A549 treated with CpdA at 1 μM for 4 hours (cell line): ENCODE results near the gene SMC5. TPM values are rescaled to one million over a fixed set of nuclear protein-coding genes. Genes with fewer than 3 reads are reported as not detected.

Experiments
- total RNA-seq: library from RNA; stranded (reverse); fragments of 200-300 nt; extraction: Qiagen RNA extraction; gene quantifications from 5 replicates; pipeline ENCODE4 v1.2.3, GENCODE V29; 2022; ENCODE audit warnings: low read depth

Gene SMC5
- total RNA-seq, result 12.2 to 22.4 TPM (median 14.4 TPM) in 5 replicates

DNA sequence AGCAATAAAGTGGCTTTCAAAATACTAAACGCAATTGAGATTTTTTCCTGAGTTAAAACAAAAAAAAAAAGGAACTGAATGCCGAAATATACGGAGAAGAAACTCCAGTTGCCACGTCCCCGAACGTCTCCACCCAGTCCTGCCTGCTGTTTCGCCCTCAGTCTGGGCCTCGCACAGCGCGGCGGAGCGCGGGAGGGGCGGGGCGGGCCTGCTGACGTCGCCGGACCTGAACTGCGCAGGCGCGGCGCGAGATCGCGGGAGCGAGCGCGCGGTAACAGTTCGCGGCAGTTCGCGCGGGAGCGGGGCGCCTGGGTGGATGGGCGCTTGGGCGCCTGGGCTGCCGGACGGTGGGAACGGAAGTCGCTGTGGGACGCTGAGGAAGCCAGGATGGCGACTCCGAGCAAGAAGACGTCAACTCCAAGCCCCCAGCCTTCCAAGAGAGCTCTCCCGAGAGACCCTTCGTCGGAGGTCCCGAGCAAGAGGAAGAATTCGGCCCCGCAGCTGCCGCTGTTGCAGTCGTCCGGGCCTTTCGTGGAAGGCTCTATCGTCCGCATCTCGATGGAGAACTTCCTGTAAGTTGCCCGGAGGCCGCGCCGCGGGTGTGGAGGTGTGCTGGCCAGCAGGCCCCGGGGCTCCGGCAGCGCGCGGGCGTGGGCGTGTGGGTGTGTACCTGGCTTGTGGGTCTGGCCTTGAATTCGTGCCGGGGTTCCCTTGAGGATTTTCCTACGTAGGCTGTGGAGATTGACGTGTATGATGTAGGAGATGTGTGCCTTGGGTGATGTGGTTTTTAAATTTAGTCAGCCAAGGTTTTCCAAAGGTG is at the start of gene SMC5:
Gene SMC5, plus strand, starts transcription at position 287 of the 820 bp plus-strand sequence. Its CDS starts 101 bp downstream, at position 388.

Other genes with a start within 250 kb of the SMC5 start
- 0.17 to 0.38 TPM (median 0.25 TPM) in 5 replicates for gene MAMDC2, start 215.1 kb upstream of the SMC5 start, total RNA-seq
- gene KLF9, start 155.7 kb downstream of the SMC5 start, total RNA-seq, result 0.47 to 0.58 TPM (median 0.49 TPM) in 5 replicates